OCI-LY1 (cell line): ENCODE measurements around the gene ANKRD55.
"Not testable (repeated sequence)": the region's sequence is repeated elsewhere in the genome, so short reads cannot be mapped to it uniquely, and the experiment has no call there.

Source experiments
- H2AFZ ChIP-seq: fragments of 200-600 bp; sonication (generic), shearing (Covaris generic); 2 replicates; pipeline ENCODE4 v1.6.0; 2014; ENCODE audit warnings: antibody characterized with exemption, mild to moderate bottlenecking, low read length
- H3F3A ChIP-seq: fragments of 200-600 bp; sonication (generic), shearing (Covaris generic); 2 replicates; pipeline ENCODE4 v1.6.0; 2014; ENCODE audit warnings: mild to moderate bottlenecking, antibody characterized with exemption, low read length, moderate library complexity; ENCODE audit not compliant: insufficient read depth
- H3K27ac ChIP-seq: fragments of 200-600 bp; sonication (generic); 2 replicates; pipeline ENCODE4 v1.5.1; 2014; ENCODE audit warnings: low read length, mixed run types, mild to moderate bottlenecking, low read depth; ENCODE audit not compliant: poor library complexity, severe bottlenecking
- H3K27me3 ChIP-seq: fragments of 200-600 bp; sonication (generic); 2 replicates; pipeline ENCODE4 v1.6.0; 2014; ENCODE audit warnings: antibody characterized with exemption, mild to moderate bottlenecking, low read length, moderate library complexity; ENCODE audit not compliant: insufficient read depth
- H3K36me3 ChIP-seq: fragments of 200-600 bp; sonication (generic); 2 replicates; pipeline ENCODE4 v1.6.1; 2014; ENCODE audit warnings: mild to moderate bottlenecking, antibody characterized with exemption, low read length, moderate library complexity, mixed read lengths; ENCODE audit not compliant: insufficient read depth
- H3K4me1 ChIP-seq: fragments of 200-600 bp; sonication (generic); 2 replicates; pipeline ENCODE4 v1.5.1; 2014; ENCODE audit warnings: mild to moderate bottlenecking, low read length, moderate library complexity; ENCODE audit not compliant: insufficient read depth, severe bottlenecking
- H3K4me2 ChIP-seq: fragments of 200-600 bp; sonication (generic), shearing (Covaris generic); 2 replicates; pipeline ENCODE4 v1.6.1; 2014; ENCODE audit warnings: low read length
- H3K4me3 ChIP-seq: fragments of 200-600 bp; sonication (generic); 2 replicates; pipeline ENCODE4 v1.5.1; 2014; ENCODE audit warnings: low read length, low read depth, mild to moderate bottlenecking, mixed read lengths; ENCODE audit not compliant: poor library complexity, severe bottlenecking
- H3K79me2 ChIP-seq: fragments of 200-600 bp; shearing (Covaris generic); 2 replicates; pipeline ENCODE4 v1.6.1; 2016; ENCODE audit warnings: mixed run types, low read length, mixed read lengths; ENCODE audit not compliant: insufficient read depth
- H3K9ac ChIP-seq: fragments of 200-600 bp; sonication (generic), shearing (Covaris generic); 2 replicates; pipeline ENCODE4 v1.6.1; 2014; ENCODE audit warnings: mild to moderate bottlenecking, low read length, mixed read lengths
- H3K9me2 ChIP-seq: fragments of 200-600 bp; sonication (generic), shearing (Covaris generic); 2 replicates; pipeline ENCODE4 v1.6.1; 2014; ENCODE audit warnings: low read depth, mild to moderate bottlenecking, low read length, mixed read lengths
- H3K9me3 ChIP-seq: fragments of 200-600 bp; shearing (Covaris generic); 2 replicates; pipeline ENCODE4 v1.6.1; 2014; ENCODE audit warnings: low read length, mixed read lengths
- H4K20me1 ChIP-seq: fragments of 200-600 bp; sonication (generic), shearing (Covaris generic); 2 replicates; pipeline ENCODE4 v1.6.0; 2016; ENCODE audit warnings: mild to moderate bottlenecking, low read length; ENCODE audit not compliant: insufficient read depth
- EZH2 ChIP-seq: fragments of 200-600 bp; sonication (generic), shearing (Covaris generic); IDR thresholded peaks from 2 replicates; pipeline ENCODE4 v1.8.0; 2017; ENCODE audit warnings: borderline replicate concordance, mixed run types, mild to moderate bottlenecking, antibody characterized with exemption, low read length, moderate library complexity, mixed read lengths
- TF ChIP-seq, protein P1 (sequence below): fragments of 200-600 bp; sonication (generic), shearing (Covaris generic); IDR thresholded peaks from 2 replicates; pipeline ENCODE4 v1.5.1; 2017; ENCODE audit warnings: mild to moderate bottlenecking, antibody characterized with exemption, low read length, moderate library complexity, mixed read lengths

Gene ANKRD55

DNA sequence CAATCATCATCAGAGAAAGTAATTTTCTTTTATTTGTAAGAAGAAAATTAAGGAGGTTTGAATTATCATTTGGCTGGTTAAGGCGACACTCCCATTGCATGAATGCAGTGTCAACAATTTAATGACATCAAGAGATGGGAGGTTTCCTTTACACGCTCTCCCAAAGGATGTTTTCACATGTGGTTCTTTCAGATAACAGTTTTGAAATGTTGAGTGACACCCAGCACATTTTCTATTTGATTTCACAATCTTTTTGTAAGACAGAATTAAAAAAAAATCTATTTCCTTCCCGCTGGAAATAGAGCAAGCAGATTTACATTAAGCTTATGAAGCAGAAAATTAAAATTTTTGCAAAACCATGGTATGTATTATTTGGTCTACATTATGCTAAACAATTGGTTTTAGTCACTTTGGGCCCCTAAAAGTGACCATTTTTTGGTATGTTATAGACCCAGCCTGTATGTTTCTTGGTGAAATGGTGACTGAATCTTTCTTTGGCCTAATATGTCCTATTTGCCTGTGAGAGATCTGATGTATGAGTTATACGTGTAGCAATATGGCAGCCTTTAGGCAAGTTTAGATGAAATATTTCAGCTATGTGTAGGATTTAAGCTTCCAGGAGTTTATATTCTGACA is 18.9 kb upstream of the ANKRD55 start:
- H2AFZ ChIP-seq, result no peak overlapping the region
- H3K9me3 ChIP-seq, result 0 out of 2 replicates have a peak, but pooled peaks cover 3% of the 10 kb centered on the region
- no peaks in the 10 kb centered on the region for H3F3A ChIP-seq
- H3K4me1 ChIP-seq, result no peaks in the 10 kb centered on the region
- H4K20me1 ChIP-seq, result no peaks in the 10 kb centered on the region
- H3K27ac ChIP-seq, result no peak overlapping the region
- TF ChIP-seq EZH2, result no peak
- TF ChIP-seq, protein P1, sequence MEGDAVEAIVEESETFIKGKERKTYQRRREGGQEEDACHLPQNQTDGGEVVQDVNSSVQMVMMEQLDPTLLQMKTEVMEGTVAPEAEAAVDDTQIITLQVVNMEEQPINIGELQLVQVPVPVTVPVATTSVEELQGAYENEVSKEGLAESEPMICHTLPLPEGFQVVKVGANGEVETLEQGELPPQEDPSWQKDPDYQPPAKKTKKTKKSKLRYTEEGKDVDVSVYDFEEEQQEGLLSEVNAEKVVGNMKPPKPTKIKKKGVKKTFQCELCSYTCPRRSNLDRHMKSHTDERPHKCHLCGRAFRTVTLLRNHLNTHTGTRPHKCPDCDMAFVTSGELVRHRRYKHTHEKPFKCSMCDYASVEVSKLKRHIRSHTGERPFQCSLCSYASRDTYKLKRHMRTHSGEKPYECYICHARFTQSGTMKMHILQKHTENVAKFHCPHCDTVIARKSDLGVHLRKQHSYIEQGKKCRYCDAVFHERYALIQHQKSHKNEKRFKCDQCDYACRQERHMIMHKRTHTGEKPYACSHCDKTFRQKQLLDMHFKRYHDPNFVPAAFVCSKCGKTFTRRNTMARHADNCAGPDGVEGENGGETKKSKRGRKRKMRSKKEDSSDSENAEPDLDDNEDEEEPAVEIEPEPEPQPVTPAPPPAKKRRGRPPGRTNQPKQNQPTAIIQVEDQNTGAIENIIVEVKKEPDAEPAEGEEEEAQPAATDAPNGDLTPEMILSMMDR, result no peak
- H3K4me3 ChIP-seq, result no peak overlapping the region
- no peaks in the 10 kb centered on the region for H3K36me3 ChIP-seq
- H3K79me2 ChIP-seq, result no peaks in the 10 kb centered on the region
- no peak overlapping the region for H3K4me2 ChIP-seq
- H3K9me2 ChIP-seq, result no peaks in the 10 kb centered on the region
- no peaks in the 10 kb centered on the region; the same call in 1 of the 2 replicates for H3K27me3 ChIP-seq
- H3K9ac ChIP-seq, result no peak overlapping the region

DNA sequence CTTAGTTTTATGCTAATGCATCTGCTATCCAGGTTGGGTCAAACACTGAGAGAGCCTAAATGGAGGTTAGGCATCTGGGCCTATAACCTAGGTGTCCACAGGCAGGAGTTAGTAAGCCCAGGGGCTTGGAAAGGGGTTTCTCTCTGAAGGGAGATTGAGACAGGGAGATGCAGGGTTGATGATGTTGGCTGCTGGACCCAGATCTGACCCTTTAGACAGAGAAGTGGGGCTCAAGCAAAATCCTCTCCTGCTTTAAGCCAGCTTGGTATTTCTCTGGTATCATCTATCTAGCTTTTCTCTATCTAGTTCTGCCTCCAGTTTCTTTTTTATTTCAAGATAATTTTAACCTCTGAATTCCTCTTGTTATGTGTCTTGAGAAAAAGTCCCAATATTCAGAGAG is 18.3 kb upstream of the ANKRD55 start:
- no peaks in the 10 kb centered on the region for H3F3A ChIP-seq
- H3K9me3 ChIP-seq, result 0 out of 2 replicates have a peak, but pooled peaks cover 3% of the 10 kb centered on the region

DNA sequence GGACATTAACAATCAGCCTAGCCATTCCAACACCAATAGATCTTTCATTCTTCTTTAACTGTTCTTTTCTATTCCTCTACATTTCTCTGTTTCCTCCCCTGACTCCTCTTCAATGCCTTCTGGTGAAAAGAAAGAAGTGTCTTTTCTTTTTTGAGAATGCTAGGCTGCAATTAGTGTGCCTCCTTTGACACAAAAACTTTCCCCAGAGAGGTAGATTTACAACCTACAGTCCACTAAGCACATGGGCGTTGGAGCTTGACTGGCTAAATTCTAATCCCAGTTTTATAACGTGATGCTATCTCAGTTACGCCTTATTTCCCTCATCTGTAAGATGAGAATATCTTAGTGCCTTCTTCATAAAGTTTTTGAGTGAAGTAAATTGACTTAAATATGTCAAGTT is 16.9 kb upstream of the ANKRD55 start:
- Histone ChIP-seq H3K4me1 (no peaks in the 10 kb centered on the region), H4K20me1 (no peaks in the 10 kb centered on the region), H3K9me2 (no peaks in the 10 kb centered on the region), H3K4me2 (no peak overlapping the region), H2AFZ (no peak overlapping the region), H3K9ac (no peak overlapping the region), H3K79me2 (no peaks in the 10 kb centered on the region), H3K27ac (no peak overlapping the region), H3K9me3 (no peaks in the 10 kb centered on the region), H3K36me3 (no peaks in the 10 kb centered on the region), H3K27me3 (no peaks in the 10 kb centered on the region; the same call in 1 of the 2 replicates), H3K4me3 (no peak overlapping the region), H3F3A (no peaks in the 10 kb centered on the region)
- TF ChIP-seq EZH2, result no peak
- TF ChIP-seq, protein P1, result no peak

More for the DNA sequence above, 18.3 kb upstream of the ANKRD55 start:
- H3K27ac ChIP-seq, result no peak overlapping the region
- H2AFZ ChIP-seq, result no peak overlapping the region
- H3K79me2 ChIP-seq, result no peaks in the 10 kb centered on the region
- no peak overlapping the region for H3K4me2 ChIP-seq
- no peak overlapping the region for H3K4me3 ChIP-seq
- H3K4me1 ChIP-seq, result no peaks in the 10 kb centered on the region
- no peaks in the 10 kb centered on the region for H3K9me2 ChIP-seq
- TF ChIP-seq, protein P1, result no peak
- TF ChIP-seq EZH2, result no peak
- no peaks in the 10 kb centered on the region; the same call in 1 of the 2 replicates for H3K27me3 ChIP-seq
- H4K20me1 ChIP-seq, result no peaks in the 10 kb centered on the region
- no peaks in the 10 kb centered on the region for H3K36me3 ChIP-seq
- no peak overlapping the region for H3K9ac ChIP-seq

DNA sequence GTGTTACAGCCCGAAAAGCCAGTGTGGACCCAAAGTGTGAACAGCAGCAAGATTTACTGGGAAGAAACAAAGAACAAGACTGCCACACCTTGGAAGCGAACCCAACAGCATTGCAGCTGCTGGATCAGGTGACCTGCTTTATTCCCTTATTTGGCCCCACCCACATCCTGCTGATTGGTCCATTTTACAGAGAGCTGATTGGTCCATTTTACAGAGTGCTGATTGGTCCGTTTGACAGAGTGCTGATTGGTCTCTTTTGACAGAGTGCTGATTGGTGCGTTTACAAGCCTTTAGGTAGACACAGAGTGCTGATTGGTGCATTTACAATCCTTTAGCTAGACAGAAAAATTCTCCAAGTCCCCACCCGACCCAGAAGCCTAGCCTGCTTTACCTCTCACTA is 16.0 kb upstream of the ANKRD55 start:
- H3K9ac ChIP-seq, H3K27me3 ChIP-seq, H3K36me3 ChIP-seq, H3K9me3 ChIP-seq, H3K9me2 ChIP-seq, H3K79me2 ChIP-seq, H3K4me1 ChIP-seq, H3K4me2 ChIP-seq, H3K4me3 ChIP-seq, H4K20me1 ChIP-seq, H2AFZ ChIP-seq, H3K27ac ChIP-seq, H3F3A ChIP-seq: not testable (repeated sequence)
